HCT116 (cell line): Measurements from ENCODE around the gene PIP5KL1. TPM values are rescaled to one million over a fixed set of nuclear protein-coding genes. Genes with fewer than 3 reads are reported as not detected.
A peak's percentile ranks its signal among the peaks of the same experiment; 100 is the strongest.

Source experiments
- ATAC-seq: fragments of 200-7000 bp; cut with Tn5 transposase; 2 replicates; pipeline ENCODE4 v1.9.1; 2020; ENCODE audit warnings: mild to moderate bottlenecking, moderate library complexity
- BruUV-seq: library from RNA; stranded (reverse); fragments of 400-500 nt; replicated peaks from 2 replicates; lab custom pipeline; 2021; lab: Mats Ljungman, UMichigan
- CTCF ChIA-PET: fragments of 300-600 bp; sonication (Branson Sonifier 250); formaldehyde crosslinking; loops from one replicate; lab custom pipeline; 2021; ENCODE audit warnings: antibody characterized with exemption; lab: Charles Lee
- POLR2A ChIA-PET: fragments of 300-600, 350-600 bp; sonication (Branson Sonifier 250); formaldehyde crosslinking; loops from one replicate; lab custom pipeline; 2021; ENCODE audit warnings: antibody characterized with exemption; lab: Charles Lee
- RAD21 ChIA-PET, 2 experiments: fragments of 300-600 bp; sonication (Branson Sonifier 250); formaldehyde crosslinking; loops; one replicate each; lab custom pipeline; 2023; ENCODE audit warnings: low total read pairs in 2 of 2; ENCODE audit not compliant: uncharacterized antibody in 2 of 2, unreplicated experiment in 2 of 2, low non-redundant PET in 1 of 2; lab: Charles Lee
- DNase-seq: peaks from one replicate; pipeline ENCODE4 v3.0.0-alpha.2; 2010; ENCODE audit warnings: low read depth, low spot score
- H2AFZ ChIP-seq: fragments of 200-600 bp; shearing (Covaris generic), sonication (generic); 2 replicates; pipeline ENCODE4 v1.6.1; 2017; ENCODE audit warnings: low read depth, mixed run types, mixed read lengths, antibody characterized with exemption, low read length; ENCODE audit not compliant: poor library complexity, severe bottlenecking
- H3K27ac ChIP-seq: 2 replicates; pipeline ENCODE4 v1.5.1; 2012; ENCODE audit warnings: low read depth, low read length
- H3K27me3 ChIP-seq: fragments of 200-600 bp; sonication (generic); 2 replicates; pipeline ENCODE4 v1.6.1; 2016; ENCODE audit warnings: mixed run types, low read length, mixed read lengths; ENCODE audit not compliant: insufficient read depth
- H3K36me3 ChIP-seq, 2 experiments: fragments of 200-500 bp in 1 of 2; fragments of 200-600 bp in 1 of 2; sonication (Bioruptor generic) in 1 of 2; sonication (generic) in 1 of 2; 2 replicates each; pipeline versions ENCODE4 v1.5.1 to v1.6.1; 2014 to 2016; ENCODE audit warnings: low read length in 2 of 2, inconsistent platforms in 1 of 2, mixed read lengths in 1 of 2, mixed run types in 1 of 2; ENCODE audit not compliant: insufficient read depth in 2 of 2, control insufficient read depth in 1 of 2
- H3K4me1 ChIP-seq, 2 experiments: fragments of 200-600 bp in 1 of 2; sonication (generic) in 1 of 2; 2 replicates each; pipeline versions ENCODE4 v1.5.1 to v1.6.1; 2012 to 2017; ENCODE audit warnings: low read length in 2 of 2, inconsistent platforms in 1 of 2, mild to moderate bottlenecking in 1 of 2, mixed read lengths in 1 of 2, mixed run types in 1 of 2, moderate library complexity in 1 of 2; ENCODE audit not compliant: insufficient read depth in 2 of 2, control insufficient read depth in 1 of 2
- H3K4me2 ChIP-seq: fragments of 200-600 bp; sonication (generic); 2 replicates; pipeline ENCODE4 v1.6.1; 2017; ENCODE audit warnings: mixed run types, low read length, mixed read lengths
- H3K4me3 ChIP-seq, 2 experiments: fragments of 200-600 bp in 1 of 2; sonication (generic) in 1 of 2; replicated peaks in 1 of 2; 2 replicates each; pipeline ENCODE4 v1.5.1; 2011 to 2016; ENCODE audit warnings: low read length in 2 of 2, control low read depth in 1 of 2, low read depth in 1 of 2, mild to moderate bottlenecking in 1 of 2, mixed read lengths in 1 of 2, mixed run types in 1 of 2
- H3K79me2 ChIP-seq: fragments of 200-600 bp; sonication (generic); 2 replicates; pipeline ENCODE4 v1.6.1; 2017; ENCODE audit warnings: mild to moderate bottlenecking, mixed run types, low read length, moderate library complexity, mixed read lengths; ENCODE audit not compliant: insufficient read depth
- H3K9ac ChIP-seq: fragments of 200-600 bp; sonication (generic); 2 replicates; pipeline ENCODE4 v1.6.1; 2016; ENCODE audit warnings: low read length, mixed read lengths
- H3K9me2 ChIP-seq: fragments of 200-600 bp; sonication (generic), shearing (Covaris generic); 2 replicates; pipeline ENCODE4 v1.6.1; 2017; ENCODE audit warnings: mixed run types, mild to moderate bottlenecking, moderate library complexity; ENCODE audit not compliant: insufficient read depth
- H3K9me3 ChIP-seq, 2 experiments: fragments of 200-500 bp in 1 of 2; fragments of 200-600 bp in 1 of 2; sonication (Bioruptor generic) in 1 of 2; sonication (generic) in 1 of 2; 2 replicates each; pipeline ENCODE4 v1.6.1; 2014 to 2017; ENCODE audit warnings: low read length in 2 of 2, mixed read lengths in 2 of 2, inconsistent platforms in 1 of 2, low read depth in 1 of 2, mild to moderate bottlenecking in 1 of 2, mixed run types in 1 of 2, moderate library complexity in 1 of 2; ENCODE audit not compliant: control insufficient read depth in 1 of 2, insufficient read depth in 1 of 2
- H4K20me1 ChIP-seq: fragments of 200-600 bp; sonication (generic), shearing (Covaris generic); 2 replicates; pipeline ENCODE4 v1.6.1; 2017; ENCODE audit warnings: mixed run types, mild to moderate bottlenecking, moderate library complexity; ENCODE audit not compliant: insufficient read depth
- ATF3 ChIP-seq: IDR thresholded peaks from 2 replicates; pipeline ENCODE4 v1.6.1; 2012
- CBX3 ChIP-seq: IDR thresholded peaks from 2 replicates; pipeline ENCODE4 v1.6.1; 2012; ENCODE audit warnings: low read depth
- EGR1 ChIP-seq: IDR thresholded peaks from 2 replicates; pipeline ENCODE4 v1.6.1; 2012; ENCODE audit warnings: low read depth
- EZH2 ChIP-seq: fragments of 200-600 bp; sonication (generic); IDR thresholded peaks from 2 replicates; pipeline ENCODE4 v1.6.1; 2017; ENCODE audit warnings: antibody characterized with exemption, mixed run types
- EZH2phosphoT487 ChIP-seq: fragments of 200-600 bp; IDR thresholded peaks from 2 replicates; pipeline ENCODE4 v1.6.1; 2018; ENCODE audit warnings: antibody characterized with exemption, borderline replicate concordance
- FOSL1 ChIP-seq: IDR thresholded peaks from 2 replicates; pipeline ENCODE4 v1.6.1; 2012; ENCODE audit warnings: low read depth
- JUND ChIP-seq: IDR thresholded peaks from 2 replicates; pipeline ENCODE4 v1.6.1; 2012
- MAX ChIP-seq: IDR thresholded peaks from 2 replicates; pipeline ENCODE4 v1.6.1; 2012
- POLR2A ChIP-seq: IDR thresholded peaks from 2 replicates; pipeline ENCODE4 v1.7.0; 2011; ENCODE audit warnings: borderline replicate concordance; ENCODE audit not compliant: insufficient read depth, insufficient read length; ENCODE audit errors: extremely low read depth
- SRF ChIP-seq: IDR thresholded peaks from 2 replicates; pipeline ENCODE4 v1.6.1; 2012; ENCODE audit warnings: low read depth
- TCF7L2 ChIP-seq: IDR thresholded peaks from 2 replicates; pipeline ENCODE4 v1.7.0; 2011; ENCODE audit warnings: borderline replicate concordance, inconsistent platforms; ENCODE audit not compliant: insufficient read depth, insufficient read length; ENCODE audit errors: extremely low read depth
- ZBTB33 ChIP-seq: IDR thresholded peaks from 2 replicates; pipeline ENCODE4 v1.6.1; 2011; ENCODE audit warnings: mild to moderate bottlenecking, low read length, moderate library complexity; ENCODE audit not compliant: insufficient replicate concordance; ENCODE audit errors: extremely low read depth
- ZFX ChIP-seq: fragments of 450-650 bp; IDR thresholded peaks from 2 replicates; pipeline ENCODE4 v1.6.1; 2017
- intact Hi-C: fragments of 100-400 bp; cut with micrococcal nuclease; formaldehyde crosslinking; loops from 2 replicates; pipeline ENCODE4 v1.10.0; 2022
- total RNA-seq: library from RNA; stranded (reverse); gene quantifications from one replicate; pipeline ENCODE4 v1.2.1, GENCODE V29; 2021; ENCODE audit not compliant: unreplicated experiment
- TF ChIP-seq, protein P1 (sequence below), 3 experiments: fragments of 200-600 bp in 1 of 3; sonication (generic) in 1 of 3; IDR thresholded peaks in 2 of 3; conservative IDR thresholded peaks in 1 of 3; 2 replicates each; pipeline ENCODE4 v1.5.1; 2012 to 2017; ENCODE audit warnings: low read depth in 2 of 3, low read length in 2 of 3, antibody characterized with exemption in 1 of 3, borderline replicate concordance in 1 of 3, control low read depth in 1 of 3, mild to moderate bottlenecking in 1 of 3, mixed read lengths in 1 of 3, mixed run types in 1 of 3, moderate library complexity in 1 of 3; ENCODE audit not compliant: insufficient read depth in 1 of 3

PIP5KL1 gene
- total RNA-seq, 1 experiment from 2014 or later = 37.6 TPM

GRCh38 chr9:127977009-127977883 lies 46.7 kb upstream of the PIP5KL1 start:
- Histone ChIP-seq H3K9me3 (no peaks in the 10 kb centered on the region), H3K9me2 (no peaks in the 10 kb centered on the region), H3K4me1 (peaks cover 31 to 48% of the 10 kb centered on the region in 2 experiments), H3K27ac (peak overlapping the region; percentile 95), H3K4me3 (peak overlapping the region in 1 of 2 experiments; percentile 34; a peak in 1 of 4 replicates), H4K20me1 (no peaks in the 10 kb centered on the region), H3K4me2 (peak overlapping the region; percentile 91), H3K27me3 (no peaks in the 10 kb centered on the region), H3K79me2 (peaks cover 80% of the 10 kb centered on the region), H3K9ac (peak overlapping the region; percentile 55; the same call in 1 of the 2 replicates), H3K36me3 (no peaks in the 10 kb centered on the region), H2AFZ (no peak overlapping the region)
- POLR2A ChIA-PET = interaction anchor here (0.6 to 1.9 kb wide), 3 partner anchors 9 to 74 kb away, joined by 3 to 4 read pairs (median 3); no protein-coding TSS in a partner anchor
- no peak for TF ChIP-seq CBX3
- no peak for TF ChIP-seq ZBTB33
- no peak for TF ChIP-seq SRF
- TF ChIP-seq MAX = no peak
- TF ChIP-seq POLR2A = no peak
- TF ChIP-seq EGR1 = no peak
- no peak for TF ChIP-seq FOSL1
- no peak for TF ChIP-seq EZH2
- no peak for TF ChIP-seq ZFX
- no peak for TF ChIP-seq TCF7L2
- no peak for TF ChIP-seq EZH2phosphoT487
- no peak for TF ChIP-seq JUND
- TF ChIP-seq, protein P1, sequence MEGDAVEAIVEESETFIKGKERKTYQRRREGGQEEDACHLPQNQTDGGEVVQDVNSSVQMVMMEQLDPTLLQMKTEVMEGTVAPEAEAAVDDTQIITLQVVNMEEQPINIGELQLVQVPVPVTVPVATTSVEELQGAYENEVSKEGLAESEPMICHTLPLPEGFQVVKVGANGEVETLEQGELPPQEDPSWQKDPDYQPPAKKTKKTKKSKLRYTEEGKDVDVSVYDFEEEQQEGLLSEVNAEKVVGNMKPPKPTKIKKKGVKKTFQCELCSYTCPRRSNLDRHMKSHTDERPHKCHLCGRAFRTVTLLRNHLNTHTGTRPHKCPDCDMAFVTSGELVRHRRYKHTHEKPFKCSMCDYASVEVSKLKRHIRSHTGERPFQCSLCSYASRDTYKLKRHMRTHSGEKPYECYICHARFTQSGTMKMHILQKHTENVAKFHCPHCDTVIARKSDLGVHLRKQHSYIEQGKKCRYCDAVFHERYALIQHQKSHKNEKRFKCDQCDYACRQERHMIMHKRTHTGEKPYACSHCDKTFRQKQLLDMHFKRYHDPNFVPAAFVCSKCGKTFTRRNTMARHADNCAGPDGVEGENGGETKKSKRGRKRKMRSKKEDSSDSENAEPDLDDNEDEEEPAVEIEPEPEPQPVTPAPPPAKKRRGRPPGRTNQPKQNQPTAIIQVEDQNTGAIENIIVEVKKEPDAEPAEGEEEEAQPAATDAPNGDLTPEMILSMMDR (IDR thresholded peaks at IDR 0.05 in 2 of 3, conservative IDR thresholded peaks at IDR 0.05 in 1 of 3; ENCODE audit: borderline replicate concordance in 1 of 3, insufficient read depth in 1 of 3, low read depth in 2 of 3, low read length in 2 of 3) = no peak
- no peak for TF ChIP-seq ATF3
- intact Hi-C loops = no loop called here
- no peak for ATAC-seq
- CTCF ChIA-PET = interaction anchor here (1.3 kb wide), 1 partner anchor 34 kb away, joined by 4 read pairs; no protein-coding TSS in a partner anchor
- no peak for DNase-seq
- RAD21 ChIA-PET = no interaction called here
- no TSS peak for BruUV-seq
